Measurements from ENCODE around the gene KCNQ1.

DNA sequence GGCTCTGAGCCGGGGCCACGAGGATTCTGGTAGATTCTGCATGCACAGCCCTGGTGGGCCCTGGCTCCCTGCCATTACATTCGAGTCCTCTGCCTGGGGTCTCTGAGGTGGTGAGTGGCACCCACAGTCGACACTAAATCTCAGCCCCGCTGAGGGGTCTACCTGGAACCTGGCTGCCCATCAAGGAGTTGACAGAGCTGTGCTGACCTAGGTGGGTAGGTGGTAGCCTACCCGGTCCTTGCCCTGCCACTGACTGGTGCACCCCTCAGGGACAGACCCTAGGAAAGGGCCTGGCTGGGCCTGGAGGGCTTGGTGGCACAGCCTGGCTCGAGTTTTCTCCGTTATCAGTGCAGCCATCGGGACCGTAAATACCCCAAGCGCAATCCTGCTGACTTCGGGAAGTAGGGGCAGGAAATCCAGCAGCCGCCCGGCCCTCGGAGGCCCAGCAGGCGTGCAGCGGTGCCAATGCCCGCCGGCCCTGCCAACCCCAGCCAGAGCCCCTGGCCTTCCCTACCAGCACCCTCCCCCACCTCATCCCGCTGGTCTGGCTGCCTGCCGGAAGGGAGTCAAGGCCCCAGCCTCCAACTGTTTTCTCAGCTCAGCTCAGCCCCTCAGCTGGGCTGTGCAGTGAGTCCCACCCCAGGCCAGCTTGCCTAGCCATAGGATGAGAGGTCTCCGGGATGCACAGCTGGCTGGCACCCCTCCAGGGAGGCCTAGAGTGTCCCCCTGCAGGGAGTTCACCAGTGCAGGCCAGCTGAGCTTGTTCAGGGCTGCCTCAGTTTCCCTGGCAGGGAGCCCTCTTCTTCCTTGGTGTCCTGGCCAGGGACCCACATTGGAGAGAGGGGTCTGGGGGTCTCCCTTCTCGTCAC, 335.4 kb downstream of the KCNQ1 start:
- TF ChIP-seq, protein P1, sequence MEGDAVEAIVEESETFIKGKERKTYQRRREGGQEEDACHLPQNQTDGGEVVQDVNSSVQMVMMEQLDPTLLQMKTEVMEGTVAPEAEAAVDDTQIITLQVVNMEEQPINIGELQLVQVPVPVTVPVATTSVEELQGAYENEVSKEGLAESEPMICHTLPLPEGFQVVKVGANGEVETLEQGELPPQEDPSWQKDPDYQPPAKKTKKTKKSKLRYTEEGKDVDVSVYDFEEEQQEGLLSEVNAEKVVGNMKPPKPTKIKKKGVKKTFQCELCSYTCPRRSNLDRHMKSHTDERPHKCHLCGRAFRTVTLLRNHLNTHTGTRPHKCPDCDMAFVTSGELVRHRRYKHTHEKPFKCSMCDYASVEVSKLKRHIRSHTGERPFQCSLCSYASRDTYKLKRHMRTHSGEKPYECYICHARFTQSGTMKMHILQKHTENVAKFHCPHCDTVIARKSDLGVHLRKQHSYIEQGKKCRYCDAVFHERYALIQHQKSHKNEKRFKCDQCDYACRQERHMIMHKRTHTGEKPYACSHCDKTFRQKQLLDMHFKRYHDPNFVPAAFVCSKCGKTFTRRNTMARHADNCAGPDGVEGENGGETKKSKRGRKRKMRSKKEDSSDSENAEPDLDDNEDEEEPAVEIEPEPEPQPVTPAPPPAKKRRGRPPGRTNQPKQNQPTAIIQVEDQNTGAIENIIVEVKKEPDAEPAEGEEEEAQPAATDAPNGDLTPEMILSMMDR (IDR thresholded peaks at IDR 0.05), result no peak
- no peak for TF ChIP-seq POLR2A (IDR thresholded peaks at IDR 0.05)
- TF ChIP-seq POLR2AphosphoS5 (IDR thresholded peaks at IDR 0.05), result no peak
- TF ChIP-seq EP300 (IDR thresholded peaks at IDR 0.05), result no peak

Data from gastroesophageal sphincter (tissue), 3 donors.